Vagina (tissue), 2 donors: ENCODE measurements around the gene SLC9A9.

ENCODE experiments used
- CTCF ChIP-seq, 3 experiments: fragments of 450-650 bp in 2 of 3; fragments of 200-600 bp in 1 of 3; sonication (generic) in 1 of 3; IDR thresholded peaks; one replicate each; pipeline ENCODE4 v1.5.1; 2017 to 2019; ENCODE audit warnings: antibody characterized with exemption in 3 of 3, mild to moderate bottlenecking in 2 of 3, moderate library complexity in 2 of 3
- POLR2A ChIP-seq, 2 donors: fragments of 450-650 bp; IDR thresholded peaks; one replicate each; pipeline ENCODE4 v1.6.1; 2017; ENCODE audit warnings: antibody characterized with exemption in 2 of 2, mild to moderate bottlenecking in 2 of 2, moderate library complexity in 2 of 2
- POLR2AphosphoS5 ChIP-seq, 2 donors: sonication (generic); formaldehyde crosslinking; IDR thresholded peaks; one replicate each; pipeline ENCODE4 v1.9.0; 2017; ENCODE audit warnings: antibody characterized with exemption in 2 of 2, mild to moderate bottlenecking in 2 of 2, low read depth in 1 of 2; ENCODE audit not compliant: insufficient read depth in 1 of 2

GRCh38 chr3:143736205-143736997 lies 111.9 kb downstream of the SLC9A9 start:
- TF ChIP-seq POLR2AphosphoS5 (IDR thresholded peaks at IDR 0.05; ENCODE audit: insufficient read depth in 1 of 2, low read depth in 1 of 2) (no peak), CTCF (IDR thresholded peaks at IDR 0.05) (no peak), POLR2A (IDR thresholded peaks at IDR 0.05) (no peak)
